CD4-positive, alpha-beta T cell treated with Interleukin-6 at 100 ng/mL for 8 hours (primary cell): ENCODE measurements around the gene TMEM170B.

Experiments
- DNase-seq: peaks from one replicate; pipeline ENCODE4 v3.0.0-alpha.2; 2020; ENCODE audit warnings: mixed read lengths, low spot score

Gene TMEM170B

DNA sequence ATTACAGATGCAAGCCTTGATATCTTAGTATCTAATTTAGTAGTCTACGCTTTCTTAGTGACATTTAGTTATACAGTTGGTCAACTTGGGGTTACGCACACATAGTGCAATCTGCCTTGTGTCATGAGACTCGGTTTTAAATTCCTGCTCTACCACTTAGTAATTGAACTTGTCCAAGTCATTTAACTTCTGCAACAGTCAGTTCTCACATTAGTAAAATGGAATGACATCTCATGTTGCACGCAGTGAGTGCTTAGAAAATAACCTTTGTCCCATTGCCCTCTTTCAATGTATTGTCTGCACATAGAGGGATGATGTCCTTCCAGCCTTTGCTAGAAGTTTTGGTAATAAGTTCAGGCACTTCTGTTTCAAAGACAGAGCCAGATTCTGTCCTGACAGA lies 48.6 kb downstream of the TMEM170B start:
- DNase-seq: no peak

DNA sequence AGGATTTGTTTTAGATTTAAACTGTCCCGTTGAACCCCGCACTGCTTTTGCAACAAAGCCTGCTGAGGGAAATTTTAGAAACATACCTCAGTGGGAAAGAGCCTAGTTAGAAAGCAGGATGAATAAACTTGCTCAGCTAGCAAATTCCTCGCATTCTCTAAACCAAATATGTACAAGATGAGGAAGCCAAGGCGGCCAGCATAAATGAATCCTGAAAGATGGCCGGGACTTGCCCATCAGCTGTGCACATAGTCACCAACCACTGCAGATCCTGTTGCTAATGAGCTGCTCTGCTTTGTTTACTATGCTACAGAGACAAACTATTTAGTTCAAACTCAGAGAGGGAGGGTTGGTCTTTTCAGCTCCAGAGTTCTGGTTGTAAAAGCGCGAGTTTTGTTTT lies 49.0 kb downstream of the TMEM170B start:
- no peak for DNase-seq

DNA sequence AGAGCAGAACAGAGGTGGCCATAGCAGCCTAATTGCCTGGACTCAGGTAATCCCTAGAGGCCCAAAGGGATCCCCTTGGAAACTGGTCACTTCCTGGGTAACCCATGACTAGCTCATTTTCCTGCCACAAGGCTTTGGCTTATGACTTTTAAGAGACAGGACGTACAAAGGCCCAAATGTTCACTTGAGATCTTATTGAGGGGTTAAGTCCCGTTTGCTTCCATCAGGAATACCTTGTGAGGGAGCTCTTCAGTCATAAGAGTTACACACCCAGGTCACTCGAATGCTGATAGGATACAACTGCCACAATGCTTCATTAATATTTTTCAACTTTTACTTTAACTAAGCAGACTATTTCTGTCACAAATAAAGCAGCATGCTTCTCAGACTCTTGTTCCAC lies 51.7 kb downstream of the TMEM170B start:
- no peak for DNase-seq

DNA sequence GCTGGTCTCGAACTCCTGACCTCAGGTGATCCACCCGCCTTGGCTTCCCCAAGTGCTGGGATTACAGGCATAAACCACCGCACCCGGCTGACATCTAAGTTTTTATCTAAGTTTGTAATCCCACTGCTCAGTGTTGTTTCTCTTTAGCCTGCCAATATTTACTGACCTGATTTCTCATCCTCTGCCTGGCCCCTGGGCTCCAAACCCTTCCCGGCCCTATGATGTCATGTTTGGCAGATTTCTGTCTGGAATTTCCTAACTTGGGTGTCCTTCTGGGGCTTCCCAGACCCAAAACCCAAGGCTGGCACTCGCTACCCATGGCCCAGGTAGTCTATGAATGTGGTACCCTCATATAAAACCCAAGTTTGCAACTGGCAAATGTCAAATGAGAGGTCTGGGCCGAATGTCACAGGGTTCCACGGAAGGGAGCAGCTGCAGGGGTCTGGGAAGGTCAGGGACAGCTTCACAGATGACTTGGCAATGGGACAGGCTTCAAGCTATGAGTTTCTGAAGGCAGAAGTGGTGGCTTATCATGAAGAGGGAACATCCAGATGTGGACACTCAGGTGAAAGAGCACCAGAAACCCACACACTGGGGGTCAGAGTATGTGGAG lies 54.9 kb downstream of the TMEM170B start:
- no peak for DNase-seq

DNA sequence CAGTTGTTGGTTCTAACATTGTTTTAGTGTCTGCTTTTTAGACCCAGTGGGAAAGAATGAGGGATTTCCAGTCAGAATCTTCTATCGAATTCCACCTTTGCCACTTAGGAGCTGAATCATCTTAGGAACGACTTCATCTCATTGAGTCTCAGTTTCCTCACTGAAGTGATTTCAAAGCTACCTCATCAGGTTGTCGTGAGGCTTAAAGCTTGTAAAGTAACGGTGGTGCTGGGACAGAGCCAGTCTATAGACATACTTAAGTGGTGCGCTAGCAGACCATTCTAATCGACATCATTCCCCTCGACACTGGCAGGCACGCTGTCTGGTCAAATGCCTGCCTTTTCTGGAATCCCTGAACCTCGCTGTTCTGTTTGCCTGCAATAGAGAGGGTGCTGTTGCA lies 55.5 kb downstream of the TMEM170B start:
- DNase-seq: no peak

DNA sequence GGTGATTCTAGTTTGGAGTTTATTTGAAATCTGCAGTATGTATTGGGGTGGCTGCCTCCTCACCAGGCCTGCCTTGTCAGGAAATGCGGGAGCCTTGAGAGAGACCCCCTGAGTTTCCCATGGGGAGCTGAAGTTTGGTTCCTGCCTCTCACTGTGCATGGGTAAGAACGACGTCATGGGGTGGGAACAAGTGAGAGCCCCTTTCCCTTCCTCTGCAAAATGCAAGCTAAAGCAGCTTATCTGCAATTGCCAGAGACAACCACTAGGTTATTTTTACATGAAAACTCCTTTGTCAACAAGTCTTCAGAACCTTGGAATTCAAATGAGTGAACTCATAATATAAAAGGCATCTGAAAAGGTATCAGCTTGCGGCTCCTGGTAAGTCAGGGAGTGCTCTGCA lies 58.4 kb downstream of the TMEM170B start:
- no peak for DNase-seq

DNA sequence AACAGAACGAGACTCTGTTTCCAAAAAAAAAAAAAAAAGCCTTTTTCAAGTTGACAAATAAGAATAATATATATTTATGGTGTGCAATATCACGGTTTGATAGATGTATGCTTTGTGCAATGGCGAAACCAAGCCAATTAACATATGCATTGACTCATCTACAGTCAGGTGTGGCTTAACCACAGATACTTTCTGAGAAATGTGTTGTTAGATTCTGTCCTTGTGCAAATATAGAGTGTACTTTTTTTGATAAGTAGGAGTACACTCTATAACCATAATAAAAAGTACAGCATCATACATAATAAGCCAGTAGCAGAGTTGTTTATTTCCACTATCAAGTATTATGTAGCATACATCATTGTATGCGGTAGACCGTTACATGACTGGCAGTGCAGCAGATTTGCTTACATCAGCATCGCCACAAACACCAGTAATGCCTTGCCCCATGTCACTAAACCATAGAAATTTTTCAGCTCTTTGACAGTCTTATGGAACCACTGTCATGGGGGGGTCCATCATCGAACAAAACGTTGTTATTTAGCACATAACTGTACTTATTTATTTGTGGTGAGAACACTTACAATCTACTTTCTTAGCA lies 59.2 kb downstream of the TMEM170B start:
- no peak for DNase-seq

DNA sequence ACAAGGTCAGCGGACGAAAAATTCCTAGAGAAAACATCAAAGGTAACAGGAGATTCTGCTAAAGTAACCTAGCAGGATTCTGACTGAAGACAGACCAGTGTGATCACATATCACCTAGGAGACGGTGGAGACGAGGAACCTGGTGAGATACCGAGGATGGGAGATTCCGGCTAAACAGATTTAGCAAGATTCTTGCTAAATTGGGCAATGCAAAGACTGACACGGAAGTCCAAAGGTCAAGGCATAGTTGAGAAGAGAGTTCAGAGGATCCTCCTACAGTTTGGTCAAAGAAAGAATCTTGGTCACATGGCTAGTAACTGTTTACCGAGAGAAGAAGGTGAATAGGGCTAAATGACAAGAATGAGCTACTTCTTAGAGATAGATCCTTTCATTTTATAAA lies 61.1 kb downstream of the TMEM170B start:
- no peak for DNase-seq

DNA sequence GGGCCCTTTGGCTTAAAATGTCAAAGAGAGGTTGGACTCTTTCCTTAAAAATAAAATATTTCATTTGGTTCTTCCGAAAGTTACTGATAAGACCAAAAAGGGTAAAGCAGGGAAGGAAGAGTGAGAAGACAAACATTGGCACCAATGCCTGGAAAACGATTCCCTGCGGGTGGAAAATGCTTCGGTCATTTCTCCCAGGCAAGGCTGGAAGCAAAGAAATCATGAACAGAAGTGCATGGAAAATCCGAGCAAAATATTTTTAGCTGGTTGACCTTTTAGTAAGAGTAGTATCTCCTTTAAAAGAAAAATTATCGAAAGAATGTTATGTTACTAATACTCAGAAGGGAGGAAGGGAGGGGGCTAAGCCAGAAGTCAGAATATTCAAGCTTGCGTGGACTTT lies 62.7 kb downstream of the TMEM170B start:
- DNase-seq: no peak

DNA sequence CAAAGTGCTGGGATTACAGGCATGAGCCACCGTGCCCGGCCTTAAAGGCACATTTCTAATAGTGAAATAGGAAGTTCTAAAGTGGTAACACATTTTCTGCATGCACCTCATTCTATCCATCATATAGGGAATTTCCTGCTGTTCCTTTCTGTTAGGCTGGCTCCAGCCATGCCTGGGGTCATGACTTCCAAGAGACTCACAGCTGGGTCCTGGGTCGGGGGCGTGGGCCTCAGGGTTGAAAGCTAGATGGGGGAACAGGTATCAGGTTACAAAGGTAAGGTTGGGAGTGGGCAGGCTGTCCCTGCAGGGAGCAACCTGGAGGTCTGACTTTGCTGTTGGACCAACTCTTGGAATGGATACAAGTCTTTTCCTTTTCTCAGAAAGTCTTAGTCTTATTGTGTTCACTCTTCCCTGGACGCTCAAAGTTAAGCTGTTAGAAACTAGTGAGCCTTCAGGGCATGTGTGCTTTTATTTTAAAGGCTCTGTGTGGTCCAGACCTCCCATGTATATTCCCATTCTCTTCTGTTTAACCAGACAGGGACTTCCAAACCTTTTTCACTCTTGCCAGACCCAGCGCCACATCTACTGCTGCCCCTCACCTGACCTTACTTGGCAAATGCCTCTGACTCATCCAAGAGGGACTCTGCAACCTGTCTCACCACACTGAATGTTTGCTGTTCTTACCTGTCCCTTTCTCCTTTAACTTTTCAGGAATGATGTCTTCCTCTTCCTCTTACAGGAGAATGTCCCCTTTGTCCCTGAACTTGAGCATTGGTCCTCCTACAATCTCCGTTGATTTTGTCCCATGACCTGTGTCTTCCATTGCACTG lies 64.4 kb downstream of the TMEM170B start:
- no peak for DNase-seq

DNA sequence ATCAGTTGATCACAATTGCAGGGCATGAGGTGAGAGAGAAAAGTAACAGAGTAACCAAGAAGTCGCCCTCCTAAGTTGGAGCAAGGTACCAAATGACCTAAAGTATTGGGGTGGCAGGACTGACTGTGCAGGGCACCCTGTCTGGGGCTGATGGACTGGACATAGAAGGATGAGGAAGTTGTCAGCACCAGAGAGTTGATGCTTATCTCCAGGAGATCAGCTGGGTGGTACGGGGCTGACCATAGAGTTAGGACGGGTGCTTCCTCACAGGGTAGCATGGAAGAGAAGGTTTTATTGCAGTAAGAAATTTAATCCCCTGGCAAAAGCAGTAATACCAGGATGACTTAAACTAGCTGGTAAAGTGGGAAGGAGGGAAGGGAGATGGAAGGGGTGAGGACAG lies 66.7 kb downstream of the TMEM170B start:
- no peak for DNase-seq

DNA sequence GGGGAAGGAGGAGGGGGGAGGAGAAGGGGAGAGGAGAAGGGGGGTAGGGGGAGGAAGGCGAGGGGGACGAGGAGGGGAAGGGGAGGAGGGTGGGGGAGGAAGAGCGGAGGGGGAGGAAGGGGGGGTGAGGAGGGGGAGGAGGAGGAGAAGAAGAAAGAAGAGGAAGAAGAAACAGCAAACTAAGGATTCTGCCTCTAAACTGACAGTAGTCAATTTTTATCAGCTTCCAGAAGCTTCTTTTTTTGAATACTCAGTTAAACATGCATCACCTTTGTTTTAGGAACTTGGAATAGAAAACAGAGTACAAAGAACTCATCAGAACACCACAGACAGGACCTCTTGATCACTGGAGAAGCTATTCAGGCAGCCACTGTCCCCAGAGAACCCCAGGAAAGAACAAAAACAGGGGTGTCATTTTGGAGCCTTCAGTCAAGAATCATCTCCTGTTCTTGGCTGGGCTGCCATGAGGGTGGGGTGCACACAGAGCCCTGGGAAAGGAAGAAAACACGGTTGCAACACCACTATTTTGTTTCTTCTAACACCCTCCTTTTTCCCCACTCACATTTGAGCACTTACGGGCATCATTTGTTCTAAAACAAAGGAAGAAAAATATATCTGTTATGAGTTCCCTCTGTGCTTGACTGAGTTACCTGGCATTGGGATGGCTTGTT lies 67.4 kb downstream of the TMEM170B start:
- DNase-seq: no peak

DNA sequence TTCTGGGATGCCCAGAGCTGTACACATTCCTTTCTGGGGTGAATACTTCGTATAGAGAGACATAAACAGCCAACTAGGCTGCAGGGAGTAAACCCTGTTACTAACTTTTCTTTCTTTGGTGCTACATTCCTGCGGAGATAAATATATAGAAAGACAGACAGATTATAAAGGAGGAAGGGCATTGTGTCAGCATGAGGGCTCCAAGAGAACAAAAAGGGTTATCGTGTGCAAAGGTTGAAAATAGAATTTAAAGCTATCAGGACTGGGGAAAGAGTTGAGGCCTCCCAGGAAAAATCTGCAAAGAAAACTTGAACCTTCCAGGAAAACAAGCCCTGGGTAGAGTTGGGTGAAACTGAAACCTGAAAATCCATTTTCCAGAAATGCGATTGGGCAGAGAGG lies 68.0 kb downstream of the TMEM170B start:
- DNase-seq: no peak

DNA sequence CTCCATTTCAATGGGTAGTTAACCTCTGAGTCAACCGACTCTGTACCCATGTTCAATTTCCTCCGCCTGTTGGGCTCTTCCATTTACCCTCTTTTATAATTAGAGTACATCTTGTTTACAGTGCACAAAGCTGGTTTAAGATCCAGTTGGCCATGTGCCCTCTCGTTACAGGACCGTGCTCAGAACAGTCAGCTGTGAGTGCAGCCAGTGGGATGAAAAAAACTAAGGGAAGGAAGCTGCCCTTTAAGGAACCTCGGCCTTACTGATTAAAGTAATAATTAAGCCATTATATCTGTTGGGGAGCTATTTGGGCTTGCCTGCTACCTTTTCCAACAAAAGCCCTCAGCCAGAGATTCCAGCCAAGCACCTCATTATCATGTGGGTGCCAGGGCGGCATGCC lies 68.8 kb downstream of the TMEM170B start:
- no peak for DNase-seq

DNA sequence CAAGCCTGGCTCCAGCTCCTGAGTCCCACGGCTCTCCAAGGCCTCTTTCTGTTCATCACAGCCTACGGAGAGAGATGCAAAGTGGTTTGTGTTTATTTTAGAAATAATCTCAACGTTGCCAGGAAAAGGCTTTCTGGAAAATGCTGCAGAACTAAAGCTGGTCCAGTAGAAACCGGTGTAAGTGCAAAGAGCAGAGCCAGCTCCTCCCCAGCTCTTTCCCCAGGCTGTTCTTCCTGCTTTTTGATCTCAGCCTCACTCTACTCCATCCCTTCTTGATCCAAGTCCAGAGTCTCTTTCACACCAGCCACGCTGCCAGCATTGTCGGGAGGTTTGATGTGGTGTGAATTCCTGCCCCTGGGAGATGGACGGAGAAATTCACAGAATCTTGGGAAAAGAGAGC lies 69.8 kb downstream of the TMEM170B start:
- DNase-seq: no peak

DNA sequence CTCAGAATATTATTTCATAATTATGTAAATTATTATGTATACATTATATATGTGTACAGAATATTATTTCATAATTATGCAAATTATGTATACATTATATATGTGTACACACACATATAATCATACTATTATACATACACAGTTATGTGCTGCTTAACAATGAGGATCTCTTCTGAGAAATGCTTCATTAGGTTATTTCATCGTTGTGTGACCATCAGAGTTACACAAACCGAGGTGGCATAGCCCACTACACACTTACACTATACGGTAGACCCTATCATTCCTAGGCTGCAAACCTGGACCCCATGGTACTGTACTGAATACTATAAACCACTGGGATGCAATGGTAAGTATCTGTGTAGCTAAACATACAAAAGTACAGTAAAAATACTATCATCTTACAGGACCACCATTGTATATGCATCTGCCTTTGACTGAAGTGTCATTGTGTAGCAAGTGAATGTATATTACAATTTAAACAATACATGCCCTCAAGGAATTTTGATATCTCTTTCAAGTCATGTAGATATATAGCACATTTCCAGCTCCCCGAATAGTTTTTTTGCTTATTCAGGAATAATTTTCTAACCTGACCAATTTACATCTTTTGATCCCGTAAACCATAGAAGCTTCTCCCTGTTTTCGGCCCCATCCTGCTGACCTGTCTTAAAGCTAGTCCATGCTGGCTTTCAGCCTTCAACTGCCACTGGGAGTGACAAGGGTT lies 71.2 kb downstream of the TMEM170B start:
- no peak for DNase-seq

DNA sequence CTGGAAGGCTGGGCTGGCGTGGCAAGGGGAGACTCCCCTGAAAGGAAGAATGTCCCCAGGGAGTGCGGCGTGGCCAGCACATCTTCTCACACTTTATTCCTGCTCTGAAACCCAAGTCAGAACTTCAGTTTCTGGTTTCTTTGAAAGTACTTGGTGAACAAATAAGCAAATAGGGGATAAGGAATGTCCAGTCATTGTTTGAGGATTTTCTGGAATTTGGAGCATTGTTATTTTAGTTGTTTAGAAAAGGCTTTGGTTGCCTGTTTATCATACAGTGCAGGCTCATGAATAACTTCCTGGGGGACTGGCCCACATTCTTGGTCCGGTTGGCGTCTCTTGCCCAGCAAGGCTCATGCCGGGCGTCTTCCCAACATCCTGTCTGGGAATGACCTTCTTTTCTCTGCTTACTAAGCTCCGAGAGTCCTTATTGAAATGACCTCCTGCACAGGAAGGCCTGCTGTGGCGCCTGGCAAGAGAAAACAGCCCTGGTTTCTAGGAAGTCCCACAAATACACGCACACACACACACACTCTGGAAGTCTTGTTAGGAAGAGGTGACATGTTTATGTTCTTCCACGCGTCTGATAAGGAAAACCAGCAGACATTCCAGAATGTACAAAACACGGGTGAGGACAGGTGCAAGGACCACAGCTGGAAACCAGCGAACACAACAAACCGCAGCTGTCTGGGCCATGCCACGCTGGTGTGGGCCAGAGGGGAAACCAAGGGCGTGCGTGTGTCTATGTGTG lies 71.9 kb downstream of the TMEM170B start:
- no peak for DNase-seq

DNA sequence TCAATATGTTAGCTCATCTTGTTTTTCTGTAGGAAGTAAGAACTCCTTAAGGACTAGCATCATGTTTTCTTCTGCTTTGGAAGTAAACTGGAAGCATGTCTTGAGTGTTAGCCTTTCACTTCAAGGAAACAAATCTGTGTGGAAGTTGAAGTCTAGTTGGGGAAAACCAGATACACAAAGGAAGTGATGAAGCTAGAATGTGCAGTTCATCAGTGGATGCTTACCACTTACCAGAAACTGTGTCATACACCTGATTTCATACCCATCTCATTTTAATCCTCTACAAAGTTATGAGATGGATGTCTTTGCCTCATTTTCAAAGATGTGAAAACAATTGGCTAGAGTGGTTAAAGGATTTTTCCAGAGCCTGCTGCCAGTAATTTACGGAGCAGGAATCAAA lies 75.8 kb downstream of the TMEM170B start:
- no peak for DNase-seq

DNA sequence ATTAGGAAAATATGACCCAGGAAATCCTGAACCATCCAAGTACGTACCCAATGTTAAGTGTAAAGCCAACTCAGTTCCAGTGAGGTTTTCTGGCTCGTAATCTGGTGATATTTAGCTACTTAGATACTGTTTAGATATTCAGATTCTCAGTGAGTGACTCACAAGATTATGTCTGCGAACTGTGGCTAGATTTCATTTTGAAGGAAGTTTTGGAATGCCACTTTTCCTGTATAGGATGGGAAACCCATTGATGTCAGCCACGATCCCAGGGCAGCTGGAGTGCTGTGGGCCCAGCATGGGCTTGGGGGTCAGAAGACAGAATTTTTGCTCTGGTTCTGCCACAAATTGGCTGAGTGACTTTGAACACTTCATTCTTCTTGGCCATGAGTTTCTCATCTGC lies 76.3 kb downstream of the TMEM170B start:
- DNase-seq: no peak

DNA sequence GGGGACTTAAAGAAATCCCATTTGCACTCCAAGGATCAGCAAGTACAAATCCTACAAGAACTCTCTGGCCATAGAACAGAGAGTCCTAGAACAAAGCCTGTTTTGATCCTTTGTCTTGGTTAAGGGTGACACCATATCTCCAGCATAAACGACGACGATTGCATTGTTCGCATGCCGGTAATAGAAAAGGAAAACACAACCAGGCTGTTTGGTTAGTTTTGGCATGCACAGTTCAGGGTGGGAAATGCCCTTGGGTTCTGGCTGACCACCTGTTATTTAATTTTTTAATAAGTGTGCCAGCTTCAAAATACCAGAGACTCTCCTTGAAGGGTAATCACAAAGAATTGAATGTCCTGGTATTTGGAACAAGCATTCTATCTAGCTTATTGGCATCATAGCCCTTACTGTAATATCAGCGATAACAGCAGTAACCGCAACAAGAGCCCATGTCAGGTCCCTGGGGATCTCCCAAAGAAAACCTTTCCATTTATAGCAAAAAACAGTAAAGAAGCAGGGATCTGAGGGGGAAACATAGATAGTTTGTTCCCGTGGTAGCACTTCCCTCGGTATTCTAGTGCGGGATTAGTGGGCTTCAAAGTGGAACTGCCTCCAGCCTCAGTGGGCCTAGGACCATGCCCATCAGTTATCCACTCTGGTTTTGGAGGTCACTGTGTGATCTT lies 77.1 kb downstream of the TMEM170B start:
- no peak for DNase-seq

DNA sequence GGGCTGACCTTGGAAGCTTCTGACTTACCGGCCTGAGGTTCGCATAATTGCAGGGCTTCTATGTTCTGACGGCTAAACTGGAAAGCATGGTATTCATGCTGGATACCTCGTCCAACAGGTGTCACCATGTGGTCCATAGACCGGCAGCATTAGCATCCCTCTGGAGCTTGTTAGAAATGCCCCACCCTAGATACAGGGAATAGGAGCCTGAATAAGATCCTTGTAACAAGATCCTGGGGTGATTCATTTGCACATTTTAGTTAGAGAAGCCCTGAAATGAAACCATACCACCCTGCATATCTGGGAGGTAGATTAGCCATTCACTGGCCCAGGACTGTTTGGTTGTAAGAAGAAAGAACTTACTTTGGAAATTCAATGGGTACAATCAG lies 77.7 kb downstream of the TMEM170B start:
- no peak for DNase-seq
